Karpas-422 (cell line): Measurements from ENCODE around the gene EIF4G2. TPM values are rescaled to one million over a fixed set of nuclear protein-coding genes. Genes with fewer than 3 reads are reported as not detected.

Experiments used
- DNase-seq: peaks from one replicate; pipeline ENCODE4 v3.0.0-alpha.2; 2015
- H2AFZ ChIP-seq: fragments of 200-600 bp; sonication (generic); 2 replicates; pipeline ENCODE4 v1.6.1; 2014; ENCODE audit warnings: antibody characterized with exemption, low read length, mixed read lengths
- H3K27ac ChIP-seq: fragments of 200-600 bp; sonication (generic); 2 replicates; pipeline ENCODE4 v1.5.1; 2014; ENCODE audit warnings: mild to moderate bottlenecking, low read length, moderate library complexity
- H3K27me3 ChIP-seq: fragments of 200-600 bp; sonication (generic); 2 replicates; pipeline ENCODE4 v1.6.1; 2014; ENCODE audit warnings: low read length, mixed read lengths
- H3K36me3 ChIP-seq: fragments of 200-600 bp; sonication (generic); 2 replicates; pipeline ENCODE4 v1.6.1; 2014; ENCODE audit warnings: low read length, mixed read lengths; ENCODE audit not compliant: insufficient read depth
- H3K4me1 ChIP-seq: fragments of 200-600 bp; sonication (generic); 2 replicates; pipeline ENCODE4 v1.6.1; 2014; ENCODE audit warnings: mild to moderate bottlenecking, low read length, mixed read lengths
- H3K4me2 ChIP-seq: fragments of 200-600 bp; sonication (generic); 2 replicates; pipeline ENCODE4 v1.6.1; 2014; ENCODE audit warnings: low read length, low read depth, mild to moderate bottlenecking; ENCODE audit not compliant: poor library complexity, severe bottlenecking
- H3K4me3 ChIP-seq: fragments of 200-600 bp; sonication (generic); 2 replicates; pipeline ENCODE4 v1.5.1; 2014; ENCODE audit warnings: mild to moderate bottlenecking, antibody characterized with exemption, low read length, mixed read lengths
- H3K79me2 ChIP-seq: fragments of 200-600 bp; sonication (generic); 2 replicates; pipeline ENCODE4 v1.6.1; 2014; ENCODE audit warnings: mild to moderate bottlenecking, low read length, mixed read lengths
- H3K9ac ChIP-seq: fragments of 200-600 bp; sonication (generic); 2 replicates; pipeline ENCODE4 v1.6.0; 2014; ENCODE audit warnings: low read length
- H3K9me2 ChIP-seq: fragments of 200-600 bp; sonication (generic), shearing (Covaris generic); replicated peaks from 2 replicates; pipeline ENCODE4 v1.6.0; 2014; ENCODE audit warnings: mild to moderate bottlenecking, low read length, moderate library complexity; ENCODE audit not compliant: insufficient read depth
- H3K9me3 ChIP-seq: fragments of 300-700, 200-600 bp; sonication (generic); 2 replicates; pipeline ENCODE4 v1.6.1; 2014; ENCODE audit warnings: low read length, mixed read lengths
- H4K20me1 ChIP-seq: fragments of 200-600 bp; sonication (generic); 2 replicates; pipeline ENCODE4 v1.6.1; 2014; ENCODE audit warnings: mild to moderate bottlenecking, antibody characterized with exemption, low read length, low read depth; ENCODE audit not compliant: insufficient read depth
- total RNA-seq: library from RNA; depleted of rRNA; stranded (reverse); fragments of >200 nt; shearing (Covaris generic); gene quantifications from 2 replicates; pipeline ENCODE4 v1.2.3, GENCODE V29; 2014; ENCODE audit warnings: low replicate concordance

The EIF4G2 gene
- total RNA-seq, 1 experiment from 2014 or later: 548 TPM

DNA sequence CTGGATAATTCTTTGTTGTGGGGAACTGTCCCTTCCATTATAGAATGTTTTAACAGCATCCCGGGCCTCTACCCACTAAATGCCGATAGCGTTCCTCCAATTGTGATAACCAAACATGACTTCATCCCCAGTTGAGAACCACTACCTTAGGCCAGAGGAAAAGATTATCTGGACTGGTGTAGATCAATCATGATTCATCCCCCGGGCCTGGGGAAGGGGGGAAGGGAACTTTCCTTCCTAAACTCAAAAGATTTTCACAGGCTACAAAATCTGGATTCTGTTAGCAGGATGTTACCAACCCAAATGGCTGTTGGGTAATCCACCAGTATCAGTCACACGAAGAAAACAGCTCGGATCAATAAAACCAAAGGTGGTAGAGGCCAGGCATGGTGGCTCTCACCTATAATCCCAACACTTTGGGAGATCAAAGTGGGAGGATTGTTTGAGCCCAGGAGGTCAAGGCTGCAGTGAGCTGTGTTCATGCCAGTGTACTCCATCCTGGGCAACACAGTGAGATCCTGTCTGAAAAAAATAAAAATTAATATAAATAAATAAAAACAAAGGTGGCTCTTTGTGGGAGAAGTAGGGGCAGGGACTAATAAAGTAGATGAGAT is 47.5 kb downstream of the EIF4G2 start:
- Histone ChIP-seq H3K36me3 (peaks cover 50% of the 10 kb centered on the region), H3K4me3 (no peak overlapping the region), H2AFZ (no peak overlapping the region), H3K9ac (no peak overlapping the region), H4K20me1 (no peaks in the 10 kb centered on the region; the same call in none of the 2 replicates), H3K27me3 (no peaks in the 10 kb centered on the region), H3K9me3 (no peaks in the 10 kb centered on the region), H3K79me2 (0 out of 2 replicates have a peak, but pooled peaks cover 5% of the 10 kb centered on the region), H3K27ac (no peak overlapping the region), H3K4me1 (peaks cover 11% of the 10 kb centered on the region), H3K9me2 (no peaks in the 10 kb centered on the region), H3K4me2 (no peak overlapping the region)
- DNase-seq: no peak

DNA sequence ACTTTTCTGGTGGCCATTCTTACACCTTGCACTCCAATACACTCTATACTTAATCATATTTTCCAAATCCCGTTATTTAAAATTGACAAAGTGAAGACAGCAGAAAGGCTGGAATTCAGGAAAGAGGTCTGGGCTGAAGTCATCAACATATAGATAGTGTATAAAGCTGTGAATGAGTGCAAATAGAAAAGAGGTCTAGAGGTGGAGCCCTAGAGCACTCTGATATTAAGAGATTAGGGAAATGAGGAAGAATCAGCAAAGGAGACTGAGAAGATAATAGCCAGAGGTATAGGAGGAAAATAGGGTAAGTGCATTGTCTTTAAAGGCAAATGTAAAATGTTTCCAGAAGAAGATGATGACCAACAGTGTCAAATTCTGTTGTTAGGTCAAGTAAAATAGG is 49.8 kb downstream of the EIF4G2 start:
- Histone ChIP-seq H3K27me3 (no peaks in the 10 kb centered on the region), H3K9me2 (no peaks in the 10 kb centered on the region), H2AFZ (no peak overlapping the region), H3K9me3 (no peaks in the 10 kb centered on the region), H3K4me1 (peaks cover 11% of the 10 kb centered on the region), H3K9ac (no peak overlapping the region), H3K79me2 (peaks cover 8% of the 10 kb centered on the region; the same call in 1 of the 2 replicates), H3K27ac (no peak overlapping the region), H3K4me2 (no peak overlapping the region), H3K36me3 (peaks cover 47% of the 10 kb centered on the region), H4K20me1 (no peaks in the 10 kb centered on the region; the same call in none of the 2 replicates), H3K4me3 (no peak overlapping the region)
- DNase-seq: peak; percentile 56

DNA sequence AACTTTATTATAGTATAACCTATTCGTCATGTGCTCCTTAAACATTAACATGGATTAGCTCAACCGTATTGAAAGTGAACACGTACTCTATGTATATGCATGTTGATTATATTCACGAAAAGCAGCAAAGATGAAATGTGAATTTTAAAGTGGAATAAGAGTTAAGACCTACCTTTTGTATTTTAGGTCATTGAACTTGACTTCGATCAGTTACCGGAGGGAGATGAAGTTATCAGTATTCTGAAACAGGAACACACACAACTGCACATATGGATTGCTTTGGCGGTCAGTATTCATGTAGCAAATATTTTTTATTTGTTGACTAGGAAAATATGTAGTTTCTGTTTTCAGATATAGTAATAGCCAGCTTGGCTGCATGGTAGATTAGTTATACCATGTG is 56.2 kb downstream of the EIF4G2 start:
- Histone ChIP-seq H2AFZ (no peak overlapping the region), H3K9ac (peak overlapping the region; percentile 78), H3K27ac (no peak overlapping the region), H3K27me3 (no peaks in the 10 kb centered on the region), H4K20me1 (no peaks in the 10 kb centered on the region), H3K79me2 (peaks cover 25% of the 10 kb centered on the region), H3K4me2 (peak overlapping the region; percentile 86), H3K9me3 (no peaks in the 10 kb centered on the region), H3K9me2 (no peaks in the 10 kb centered on the region), H3K36me3 (peaks cover 23% of the 10 kb centered on the region; the same call in 1 of the 2 replicates), H3K4me3 (peak overlapping the region; percentile 79), H3K4me1 (peaks cover 20% of the 10 kb centered on the region)
- DNase-seq: no peak

DNA sequence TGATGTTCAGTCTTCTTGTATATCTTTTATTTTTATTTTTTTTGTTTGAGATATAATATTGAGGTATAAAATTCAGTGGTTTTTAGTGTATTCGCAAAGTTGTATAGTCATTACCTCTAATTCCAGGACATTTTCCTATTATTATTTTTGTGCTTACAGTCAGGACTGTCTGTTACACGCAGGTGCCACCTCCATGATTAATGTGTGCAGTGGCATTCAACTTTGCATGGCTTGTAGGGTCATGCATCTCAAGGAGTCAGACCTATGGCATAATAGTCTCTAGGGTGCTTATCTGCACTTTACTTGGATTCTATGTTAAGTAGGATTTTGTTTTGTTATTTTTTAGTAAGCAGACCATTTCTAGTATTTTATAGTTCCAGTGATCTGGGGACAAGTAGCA is 56.7 kb downstream of the EIF4G2 start:
- DNase-seq: no peak
- no peaks in the 10 kb centered on the region for H3K9me2 ChIP-seq
- peaks cover 20% of the 10 kb centered on the region for H3K4me1 ChIP-seq
- peaks cover 25% of the 10 kb centered on the region for H3K79me2 ChIP-seq
- peak overlapping the region; percentile 79 for H3K4me3 ChIP-seq
- peak overlapping the region; percentile 78 for H3K9ac ChIP-seq
- no peaks in the 10 kb centered on the region for H3K27me3 ChIP-seq
- peak overlapping the region; percentile 86 for H3K4me2 ChIP-seq
- H3K36me3 ChIP-seq: peaks cover 23% of the 10 kb centered on the region; the same call in 1 of the 2 replicates
- no peak overlapping the region for H2AFZ ChIP-seq
- no peaks in the 10 kb centered on the region for H3K9me3 ChIP-seq
- H3K27ac ChIP-seq: no peak overlapping the region
- H4K20me1 ChIP-seq: no peaks in the 10 kb centered on the region

DNA sequence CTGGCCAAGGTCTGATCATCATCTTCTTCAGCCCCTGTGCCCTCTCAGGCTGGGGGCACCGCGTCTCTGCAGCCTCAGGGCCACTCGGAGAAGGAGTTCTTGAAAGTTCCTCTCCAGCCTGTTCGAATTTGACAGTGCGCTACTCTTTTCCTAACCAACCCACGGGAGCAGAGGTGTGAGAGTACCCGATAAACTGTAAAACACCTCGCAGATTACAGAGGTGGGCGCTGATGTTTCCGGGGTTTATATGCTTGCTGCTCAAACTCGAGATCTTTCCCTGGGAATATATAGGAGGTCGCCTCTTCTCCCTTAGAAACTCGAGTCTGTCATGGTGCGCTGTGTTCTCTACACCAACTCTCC is 57.2 kb downstream of the EIF4G2 start:
- Histone ChIP-seq H3K4me3 (peak overlapping the region; percentile 79), H3K27me3 (no peaks in the 10 kb centered on the region), H3K4me1 (peaks cover 20% of the 10 kb centered on the region), H3K27ac (peak overlapping the region; percentile 67), H3K79me2 (peaks cover 25% of the 10 kb centered on the region), H3K9ac (peak overlapping the region; percentile 78), H3K4me2 (peak overlapping the region; percentile 86), H3K9me3 (no peaks in the 10 kb centered on the region), H3K36me3 (peaks cover 19% of the 10 kb centered on the region; the same call in 1 of the 2 replicates), H4K20me1 (no peaks in the 10 kb centered on the region), H2AFZ (peak overlapping the region; percentile 99; the same call in 1 of the 2 replicates), H3K9me2 (no peaks in the 10 kb centered on the region)
- peak; percentile 51 for DNase-seq

DNA sequence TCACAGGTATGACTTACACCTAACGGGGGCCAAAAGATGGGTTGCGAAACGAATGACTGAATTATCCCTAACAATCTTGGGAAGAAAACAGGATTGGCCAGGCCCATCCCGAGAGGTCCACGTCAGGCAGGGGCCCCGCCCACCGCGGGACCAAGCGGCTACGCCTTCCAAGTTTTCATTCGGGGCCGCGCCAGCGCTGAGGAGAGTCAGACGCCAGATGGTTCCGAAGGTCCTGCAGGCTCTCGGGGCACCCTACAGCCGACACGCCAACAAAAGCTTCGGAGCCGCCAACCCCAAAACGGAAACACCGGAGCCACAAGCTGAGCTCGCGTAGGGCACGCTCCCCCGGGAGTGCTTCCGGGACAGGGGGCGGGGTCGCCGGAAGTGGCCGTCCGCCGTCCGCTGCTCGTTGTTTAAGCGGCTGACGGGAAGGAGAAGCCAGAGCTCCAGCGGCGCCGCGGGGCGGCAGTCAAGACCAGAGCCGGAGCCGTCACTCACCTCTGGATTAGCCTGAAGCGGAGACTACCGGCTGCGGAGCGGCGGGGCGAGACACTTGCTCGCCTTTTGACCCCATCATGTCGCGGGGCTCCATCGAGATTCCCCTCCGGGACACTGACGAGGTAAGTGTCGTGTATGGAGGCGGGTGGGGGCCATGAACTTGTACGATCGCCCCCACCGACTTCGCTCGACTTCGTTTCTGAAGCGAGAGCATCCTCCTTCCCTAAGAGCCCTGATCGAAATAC is 57.7 kb downstream of the EIF4G2 start, which contains the start of gene CTR9:
TSS of gene CTR9 (plus strand) at position 409 of the 743 bp plus-strand sequence. CDS start at position 576, 167 bp downstream.
- Histone ChIP-seq H3K27me3 (no peaks in the 10 kb centered on the region), H3K79me2 (peaks cover 25% of the 10 kb centered on the region), H4K20me1 (no peaks in the 10 kb centered on the region), H2AFZ (peak within 1 kb of the TSS; percentile 99), H3K9me3 (no peaks in the 10 kb centered on the region), H3K27ac (peak within 1 kb of the TSS; percentile 67), H3K9me2 (no peaks in the 10 kb centered on the region), H3K4me2 (peak within 1 kb of the TSS; percentile 86), H3K4me1 (peaks cover 20% of the 10 kb centered on the region), H3K9ac (peak within 1 kb of the TSS; percentile 78), H3K4me3 (peak within 1 kb of the TSS; percentile 79), H3K36me3 (peaks cover 18% of the 10 kb centered on the region; the same call in 1 of the 2 replicates)
- DNase-seq: peak; percentile 94

DNA sequence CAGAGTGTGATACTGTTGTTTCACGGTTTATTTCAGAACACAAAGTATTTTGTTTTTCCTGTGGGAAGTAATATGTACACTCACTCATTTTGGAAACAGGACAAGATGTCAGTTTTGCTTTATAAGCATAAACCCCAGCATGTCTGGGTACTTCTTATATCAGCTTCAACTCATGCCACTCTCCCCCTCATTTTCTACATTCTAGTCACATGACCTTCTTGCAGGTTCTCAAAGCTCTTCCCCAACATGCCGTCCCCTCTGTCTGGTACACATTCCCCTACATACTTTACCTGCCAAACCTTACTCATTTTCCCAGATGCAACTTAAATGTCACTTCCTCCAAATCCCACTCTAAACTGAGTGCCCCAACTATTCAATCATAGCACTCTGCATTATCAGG is 59.2 kb downstream of the EIF4G2 start:
- Histone ChIP-seq H3K4me2 (no peak overlapping the region), H2AFZ (0 out of 2 replicates have a peak overlapping the region, but pooled peaks have one; percentile 47), H3K27me3 (no peaks in the 10 kb centered on the region), H3K9me2 (no peaks in the 10 kb centered on the region), H3K9ac (no peak overlapping the region), H3K4me1 (peaks cover 20% of the 10 kb centered on the region), H3K9me3 (no peaks in the 10 kb centered on the region), H3K36me3 (peaks cover 5% of the 10 kb centered on the region; the same call in 1 of the 2 replicates), H3K79me2 (peaks cover 25% of the 10 kb centered on the region), H3K4me3 (no peak overlapping the region), H3K27ac (no peak overlapping the region), H4K20me1 (no peaks in the 10 kb centered on the region)
- no peak for DNase-seq

DNA sequence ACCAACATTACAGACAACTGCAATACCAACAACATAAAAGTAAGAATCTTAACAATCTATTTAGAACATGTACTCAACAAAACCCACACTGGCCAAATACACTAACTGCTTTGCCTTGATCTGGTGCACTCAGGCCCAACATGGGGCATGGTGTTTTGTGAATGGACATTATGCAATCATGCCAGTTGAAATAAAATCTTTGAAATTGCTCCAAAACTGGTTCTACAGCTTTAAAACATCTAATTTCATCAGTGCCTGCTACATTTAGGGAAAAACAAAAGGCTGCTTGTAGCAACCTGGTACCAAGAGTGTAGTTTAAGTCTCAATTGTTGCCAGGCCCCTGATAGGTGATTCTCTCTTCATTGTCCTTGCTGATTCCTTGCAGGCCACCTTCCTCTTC is 61.0 kb downstream of the EIF4G2 start:
- H2AFZ ChIP-seq: peak overlapping the region; percentile 66; the same call in 1 of the 2 replicates
- no peaks in the 10 kb centered on the region for H3K27me3 ChIP-seq
- no peak overlapping the region for H3K4me2 ChIP-seq
- H3K36me3 ChIP-seq: no peaks in the 10 kb centered on the region
- no peaks in the 10 kb centered on the region for H3K9me2 ChIP-seq
- H3K79me2 ChIP-seq: peaks cover 16% of the 10 kb centered on the region
- peaks cover 14% of the 10 kb centered on the region for H3K4me1 ChIP-seq
- no peaks in the 10 kb centered on the region for H4K20me1 ChIP-seq
- H3K27ac ChIP-seq: no peak overlapping the region
- DNase-seq: no peak
- no peak overlapping the region for H3K4me3 ChIP-seq
- H3K9ac ChIP-seq: no peak overlapping the region
- no peaks in the 10 kb centered on the region for H3K9me3 ChIP-seq
